ENCODE measurements around the gene ST6GALNAC1. TPM values are rescaled to one million over a fixed set of nuclear protein-coding genes. Genes with fewer than 3 reads are reported as not detected.
"Not testable (repeated sequence)": the region's sequence is repeated elsewhere in the genome, so short reads cannot be mapped to it uniquely, and the experiment has no call there.

ST6GALNAC1 gene
- total RNA-seq, 1 experiment from 2014 or later: not detected

GRCh38 chr17:76614912-76615617 is 28.5 kb downstream of the ST6GALNAC1 start:
- no peak for DNase-seq (ENCODE audit: extremely low read depth, low read depth)

GRCh38 chr17:76614064-76614759 is 29.3 kb downstream of the ST6GALNAC1 start:
- DNase-seq (ENCODE audit: extremely low read depth, low read depth): not testable (repeated sequence)

GRCh38 chr17:76612977-76613851 is 30.3 kb downstream of the ST6GALNAC1 start:
- DNase-seq (ENCODE audit: extremely low read depth, low read depth): no peak

- DNase-seq (ENCODE audit: extremely low read depth, low read depth): no peak
Observed at GRCh38 chr17:76612465-76612864, 31.1 kb downstream of the ST6GALNAC1 start.

- no peak for DNase-seq (ENCODE audit: extremely low read depth, low read depth)
Observed at GRCh38 chr17:76611758-76612157, 31.8 kb downstream of the ST6GALNAC1 start.

- peak; percentile 27 for DNase-seq (ENCODE audit: extremely low read depth, low read depth)
Observed at GRCh38 chr17:76611080-76611749, 32.3 kb downstream of the ST6GALNAC1 start.

GRCh38 chr17:76606685-76607084 is 36.9 kb downstream of the ST6GALNAC1 start:
- DNase-seq (ENCODE audit: extremely low read depth, low read depth): not testable (repeated sequence)

GRCh38 chr17:76601065-76601464 is 42.5 kb downstream of the ST6GALNAC1 start:
- no peak for DNase-seq (ENCODE audit: extremely low read depth, low read depth)

GRCh38 chr17:76599694-76600460 is 43.7 kb downstream of the ST6GALNAC1 start:
- DNase-seq (ENCODE audit: extremely low read depth, low read depth): no peak

- DNase-seq (ENCODE audit: extremely low read depth, low read depth): no peak
Observed at GRCh38 chr17:76598004-76598439, 45.5 kb downstream of the ST6GALNAC1 start.

- DNase-seq (ENCODE audit: extremely low read depth, low read depth): no peak
Observed at GRCh38 chr17:76597156-76598003, 46.2 kb downstream of the ST6GALNAC1 start.

- DNase-seq (ENCODE audit: extremely low read depth, low read depth): no peak
Observed at GRCh38 chr17:76594690-76595089, 48.9 kb downstream of the ST6GALNAC1 start.

GRCh38 chr17:76593959-76594358 is 49.6 kb downstream of the ST6GALNAC1 start:
- DNase-seq (ENCODE audit: extremely low read depth, low read depth): no peak

GRCh38 chr17:76593384-76593826 is 50.2 kb downstream of the ST6GALNAC1 start:
- DNase-seq (ENCODE audit: extremely low read depth, low read depth): no peak

- no peak for DNase-seq (ENCODE audit: extremely low read depth, low read depth)
Observed at GRCh38 chr17:76588182-76588581, 55.4 kb downstream of the ST6GALNAC1 start.

GRCh38 chr17:76586741-76587487 is 56.6 kb downstream of the ST6GALNAC1 start:
- DNase-seq (ENCODE audit: extremely low read depth, low read depth): no peak

- DNase-seq (ENCODE audit: extremely low read depth, low read depth): peak; percentile 63
Observed at GRCh38 chr17:76585649-76586593, 57.6 kb downstream of the ST6GALNAC1 start, which contains the start of gene ST6GALNAC2. TSS of gene ST6GALNAC2 (minus strand) at chr17:76585860. CDS start at chr17:76585808, 52 bp downstream.

Measured in NCI-H460 (cell line).